Naive thymus-derived CD8-positive, alpha-beta T cell (primary cell): ENCODE data around the gene RAB15. TPM values are rescaled to one million over a fixed set of nuclear protein-coding genes. Genes with fewer than 3 reads are reported as not detected.

ENCODE experiments used
- ATAC-seq, 2 donors: fragments of 150-1000 bp; cut with Tn5 transposase in 1 of 2; sonication (Bioruptor Pico), chemical (Tn5 transposase) in 1 of 2; 1 replicate in 1 of 2; 2 replicates in 1 of 2; pipeline ENCODE4 v1.10.0; 2021; ENCODE audit warnings: mild to moderate bottlenecking in 2 of 2, moderate library complexity in 2 of 2
- POLR2A ChIA-PET: fragments of 350-600 bp; sonication (Branson Sonifier 250); formaldehyde crosslinking; loops from one replicate; lab custom pipeline; 2021; ENCODE audit warnings: antibody characterized with exemption; lab: Charles Lee
- DNase-seq, 10 donors: peaks; one replicate each; pipeline versions ENCODE4 v3.0.0 to v3.0.0-alpha.2; 2020 to 2022
- H3K27ac Mint-ChIP-seq, 10 donors: one replicate each; pipeline ENCODE4 v1.8.0; 2020 to 2022; ENCODE audit warnings: mild to moderate bottlenecking in 10 of 10, mixed read lengths in 10 of 10, moderate library complexity in 4 of 10, inconsistent platforms in 1 of 10
- H3K27me3 Mint-ChIP-seq, 5 donors: one replicate each; pipeline ENCODE4 v1.8.0; 2021 to 2022; ENCODE audit warnings: mixed read lengths in 5 of 5
- H3K36me3 Mint-ChIP-seq, 3 donors: one replicate each; pipeline ENCODE4 v1.8.0; 2020 to 2022; ENCODE audit warnings: mixed read lengths in 3 of 3, mild to moderate bottlenecking in 2 of 3, inconsistent platforms in 1 of 3
- H3K4me1 Mint-ChIP-seq, 4 donors: one replicate each; pipeline ENCODE4 v1.8.0; 2021 to 2022; ENCODE audit warnings: mixed read lengths in 4 of 4
- H3K4me3 Mint-ChIP-seq, 10 donors: one replicate each; pipeline ENCODE4 v1.8.0; 2020 to 2022; ENCODE audit warnings: mild to moderate bottlenecking in 10 of 10, mixed read lengths in 10 of 10, moderate library complexity in 6 of 10, inconsistent platforms in 1 of 10
- H3K9me3 Mint-ChIP-seq, 9 donors: one replicate each; pipeline ENCODE4 v1.8.0; 2020 to 2022; ENCODE audit warnings: mixed read lengths in 9 of 9, mild to moderate bottlenecking in 3 of 9, inconsistent platforms in 1 of 9, moderate library complexity in 1 of 9
- polyA plus RNA-seq, 3 donors: library from polyadenylated mRNA; unstranded; fragments of 300-500 nt; fragmentation: Illumina TruSeq; gene quantifications; one replicate each; pipeline ENCODE4 v1.2.3, GENCODE V29; 2021
- total RNA-seq, 8 experiments: library from RNA in 2 of 8; stranded (reverse) in 2 of 8; gene quantifications; one replicate each; pipeline ENCODE4 v1.2.3 and lab custom pipeline; 2021 to 2026

RAB15 gene
- total and polyA plus RNA-seq, 5 experiments from 2014 or later: 3.9 to 11.9 (median 4.7) TPM

GRCh38 chr14:64952598-64953309, 19.4 kb downstream of the RAB15 start:
- Mint-ChIP-seq H3K9me3 (no peaks in the 10 kb centered on the region), H3K4me3 (no peak overlapping the region), H3K4me1 (peaks cover 3 to 32% (median 27%) of the 10 kb centered on the region in 4 donors), H3K36me3 (peaks cover 0 to 37% (median 13%) of the 10 kb centered on the region in 3 donors), H3K27me3 (no peaks in the 10 kb centered on the region), H3K27ac (peak overlapping the region in 5 of 10 donors; percentile 7 to 86 (median 48))
- no peak for ATAC-seq
- DNase-seq: no peak
- POLR2A ChIA-PET: no interaction called here

- peaks cover 0 to 37% (median 19%) of the 10 kb centered on the region in 3 donors for H3K36me3 Mint-ChIP-seq
- H3K4me1 Mint-ChIP-seq: peaks cover 7 to 40% (median 36%) of the 10 kb centered on the region in 4 donors
- no peak overlapping the region for H3K27ac Mint-ChIP-seq
- DNase-seq: no peak
- no peaks in the 10 kb centered on the region for H3K27me3 Mint-ChIP-seq
- no peaks in the 10 kb centered on the region for H3K9me3 Mint-ChIP-seq
- peak overlapping the region in 1 of 10 donors; percentile 12 for H3K4me3 Mint-ChIP-seq
- POLR2A ChIA-PET: interaction anchor here (0.9 kb wide), 1 partner anchor 37 kb away, joined by 3 read pairs; no protein-coding TSS in a partner anchor
- no peak for ATAC-seq
Observed at GRCh38 chr14:64951724-64952123, 20.4 kb downstream of the RAB15 start.

- no peaks in the 10 kb centered on the region for H3K9me3 Mint-ChIP-seq
- H3K27ac Mint-ChIP-seq: no peak overlapping the region
- H3K4me1 Mint-ChIP-seq: peaks cover 9 to 44% (median 39%) of the 10 kb centered on the region in 4 donors
- no peaks in the 10 kb centered on the region for H3K27me3 Mint-ChIP-seq
- POLR2A ChIA-PET: interaction anchor here (0.9 kb wide), 1 partner anchor 36 kb away, joined by 3 read pairs; no protein-coding TSS in a partner anchor
- peaks cover 0 to 37% (median 19%) of the 10 kb centered on the region in 3 donors for H3K36me3 Mint-ChIP-seq
- H3K4me3 Mint-ChIP-seq: peak overlapping the region in 1 of 10 donors; percentile 12
- ATAC-seq: no peak
- DNase-seq: no peak
Observed at GRCh38 chr14:64951291-64951690, 20.8 kb downstream of the RAB15 start.

GRCh38 chr14:64950889-64951288, 21.2 kb downstream of the RAB15 start:
- no peaks in the 10 kb centered on the region for H3K9me3 Mint-ChIP-seq
- no peak for DNase-seq
- H3K4me1 Mint-ChIP-seq: peaks cover 10 to 49% (median 40%) of the 10 kb centered on the region in 4 donors
- ATAC-seq: no peak
- H3K36me3 Mint-ChIP-seq: peaks cover 0 to 36% (median 19%) of the 10 kb centered on the region in 3 donors
- H3K4me3 Mint-ChIP-seq: no peak overlapping the region
- POLR2A ChIA-PET: interaction anchor here (0.9 kb wide), 1 partner anchor 36 kb away, joined by 3 read pairs; no protein-coding TSS in a partner anchor
- no peaks in the 10 kb centered on the region for H3K27me3 Mint-ChIP-seq
- H3K27ac Mint-ChIP-seq: peak overlapping the region in 2 of 10 donors; percentile 28 to 87

GRCh38 chr14:64948612-64949210, 23.4 kb downstream of the RAB15 start:
- Mint-ChIP-seq H3K4me1 (peaks cover 26 to 63% (median 45%) of the 10 kb centered on the region in 4 donors), H3K4me3 (no peak overlapping the region)
- POLR2A ChIA-PET: no interaction called here

GRCh38 chr14:64947710-64948611, 24.2 kb downstream of the RAB15 start:
- peaks cover 0 to 49% (median 24%) of the 10 kb centered on the region in 3 donors for H3K36me3 Mint-ChIP-seq
- POLR2A ChIA-PET: interaction anchor here (0.6 kb wide), 1 partner anchor 510 kb away, joined by 3 read pairs; no protein-coding TSS in a partner anchor
- no peak overlapping the region for H3K4me3 Mint-ChIP-seq
- no peaks in the 10 kb centered on the region for H3K9me3 Mint-ChIP-seq
- no peaks in the 10 kb centered on the region for H3K27me3 Mint-ChIP-seq
- ATAC-seq (no peak), DNase-seq (no peak)
- H3K27ac Mint-ChIP-seq: peak overlapping the region in 4 of 10 donors; percentile 47 to 64 (median 56)
- H3K4me1 Mint-ChIP-seq: peaks cover 34 to 63% (median 46%) of the 10 kb centered on the region in 4 donors

More at GRCh38 chr14:64948612-64949210, 23.4 kb downstream of the RAB15 start:
- no peak for DNase-seq
- Mint-ChIP-seq H3K27ac (peak overlapping the region in 2 of 10 donors; percentile 29 to 56), H3K27me3 (no peaks in the 10 kb centered on the region), H3K36me3 (peaks cover 0 to 46% (median 24%) of the 10 kb centered on the region in 3 donors), H3K9me3 (no peaks in the 10 kb centered on the region)
- ATAC-seq: no peak

GRCh38 chr14:64946310-64947045, 25.7 kb downstream of the RAB15 start:
- H3K27ac Mint-ChIP-seq: peak overlapping the region in 5 of 10 donors; percentile 18 to 84 (median 78)
- H3K27me3 Mint-ChIP-seq: no peaks in the 10 kb centered on the region
- H3K36me3 Mint-ChIP-seq: peaks cover 0 to 51% (median 24%) of the 10 kb centered on the region in 3 donors
- POLR2A ChIA-PET: no interaction called here
- no peaks in the 10 kb centered on the region for H3K9me3 Mint-ChIP-seq
- H3K4me3 Mint-ChIP-seq: peak overlapping the region in 1 of 10 donors; percentile 10
- ATAC-seq (no peak), DNase-seq (no peak)
- H3K4me1 Mint-ChIP-seq: peaks cover 34 to 62% (median 47%) of the 10 kb centered on the region in 4 donors

- Mint-ChIP-seq H3K36me3 (peaks cover 0 to 56% (median 22%) of the 10 kb centered on the region in 3 donors), H3K9me3 (no peaks in the 10 kb centered on the region), H3K4me3 (no peak overlapping the region), H3K4me1 (peaks cover 34 to 71% (median 52%) of the 10 kb centered on the region in 4 donors), H3K27ac (peak overlapping the region in 7 of 10 donors; percentile 35 to 74 (median 58)), H3K27me3 (no peaks in the 10 kb centered on the region)
- ATAC-seq: no peak
- POLR2A ChIA-PET: no interaction called here
- DNase-seq: no peak
Observed at GRCh38 chr14:64945431-64946178, 26.5 kb downstream of the RAB15 start.

- Mint-ChIP-seq H3K9me3 (no peaks in the 10 kb centered on the region), H3K27me3 (no peaks in the 10 kb centered on the region), H3K4me1 (peaks cover 38 to 79% (median 58%) of the 10 kb centered on the region in 4 donors), H3K36me3 (peaks cover 0 to 54% (median 22%) of the 10 kb centered on the region in 3 donors), H3K27ac (peak overlapping the region in 7 of 10 donors; percentile 11 to 79 (median 45)), H3K4me3 (no peak overlapping the region)
- ATAC-seq: no peak
- no peak for DNase-seq
- POLR2A ChIA-PET: interaction anchor here (0.6 to 0.7 kb wide), 2 partner anchors 30 to 192 kb away, joined by 3 read pairs; partner anchors contain the start of gene CHURC1
Observed at GRCh38 chr14:64944861-64945260, 27.3 kb downstream of the RAB15 start.

GRCh38 chr14:64944041-64944440, 28.1 kb downstream of the RAB15 start:
- Mint-ChIP-seq H3K4me3 (peak overlapping the region in 1 of 10 donors; percentile 56), H3K27me3 (no peaks in the 10 kb centered on the region), H3K27ac (peak overlapping the region; percentile 27 to 92 (median 76)), H3K9me3 (no peaks in the 10 kb centered on the region), H3K36me3 (peaks cover 0 to 59% (median 19%) of the 10 kb centered on the region in 3 donors), H3K4me1 (peaks cover 38 to 86% (median 63%) of the 10 kb centered on the region in 4 donors)
- POLR2A ChIA-PET: interaction anchor here (0.6 to 1.3 kb wide), 2 partner anchors 20 to 193 kb away, joined by 3 read pairs; no protein-coding TSS in a partner anchor
- no peak for DNase-seq
- ATAC-seq: no peak

GRCh38 chr14:64943556-64943955, 28.6 kb downstream of the RAB15 start:
- no peak for ATAC-seq
- DNase-seq: no peak
- H3K36me3 Mint-ChIP-seq: peaks cover 0 to 60% (median 15%) of the 10 kb centered on the region in 3 donors
- no peaks in the 10 kb centered on the region for H3K9me3 Mint-ChIP-seq
- no peak overlapping the region for H3K4me3 Mint-ChIP-seq
- no peaks in the 10 kb centered on the region for H3K27me3 Mint-ChIP-seq
- POLR2A ChIA-PET: interaction anchor here (1.3 kb wide), 1 partner anchor 19 kb away, joined by 3 read pairs; no protein-coding TSS in a partner anchor
- H3K4me1 Mint-ChIP-seq: peaks cover 41 to 88% (median 66%) of the 10 kb centered on the region in 4 donors
- peak overlapping the region in 9 of 10 donors; percentile 15 to 92 (median 79) for H3K27ac Mint-ChIP-seq
